Osteoblast (primary cell): Measurements from ENCODE around the gene CABLES1. TPM values are rescaled to one million over a fixed set of nuclear protein-coding genes. Genes with fewer than 3 reads are reported as not detected.
"Not testable (repeated sequence)": the region's sequence is repeated elsewhere in the genome, so short reads cannot be mapped to it uniquely, and the experiment has no call there.

Experiments used
- DNase-seq: peaks from one replicate; pipeline ENCODE4 v3.0.0; 2011; ENCODE audit warnings: low spot score, mixed read lengths; ENCODE audit not compliant: insufficient read length; ENCODE audit errors: missing footprints
- H2AFZ ChIP-seq: 2 replicates; pipeline ENCODE4 v1.6.0; 2011; ENCODE audit warnings: mild to moderate bottlenecking, low read length
- H3K27ac ChIP-seq: 2 replicates; pipeline ENCODE4 v1.5.1; 2011; ENCODE audit warnings: mild to moderate bottlenecking, low read depth, low read length, moderate library complexity
- H3K27me3 ChIP-seq: 2 replicates; pipeline ENCODE4 v1.6.0; 2012; ENCODE audit warnings: mild to moderate bottlenecking, control low read depth, inconsistent platforms, low read length, moderate library complexity; ENCODE audit not compliant: insufficient read depth
- H3K36me3 ChIP-seq: 2 replicates; pipeline ENCODE4 v1.5.1; 2011; ENCODE audit warnings: mild to moderate bottlenecking, low read length, control low read depth, moderate library complexity; ENCODE audit not compliant: insufficient read depth
- H3K4me1 ChIP-seq: 2 replicates; pipeline ENCODE4 v1.5.1; 2011; ENCODE audit warnings: mild to moderate bottlenecking, low read length, control low read depth, moderate library complexity; ENCODE audit not compliant: insufficient read depth
- H3K4me2 ChIP-seq: 2 replicates; pipeline ENCODE4 v1.6.0; 2011; ENCODE audit warnings: mild to moderate bottlenecking, low read length; ENCODE audit not compliant: insufficient read depth
- H3K4me3 ChIP-seq: fragments of 200-600 bp; sonication (generic); 3 replicates; pipeline ENCODE4 v1.5.1; 2012; ENCODE audit warnings: mild to moderate bottlenecking, low read length, inconsistent platforms; ENCODE audit not compliant: insufficient read depth
- H3K79me2 ChIP-seq: 2 replicates; pipeline ENCODE4 v1.6.0; 2012; ENCODE audit warnings: mild to moderate bottlenecking, low read length, control low read depth, inconsistent platforms; ENCODE audit not compliant: insufficient read depth
- H3K9me3 ChIP-seq: 2 replicates; pipeline ENCODE4 v1.5.1; 2011; ENCODE audit warnings: low read depth, low read length, control low read depth
- H4K20me1 ChIP-seq: 2 replicates; pipeline ENCODE4 v1.6.0; 2012; ENCODE audit warnings: mild to moderate bottlenecking, low read length, control low read depth; ENCODE audit not compliant: insufficient read depth
- total RNA-seq: library from RNA; depleted of rRNA; stranded (reverse); fragments of >200 nt; gene quantifications from 2 replicates; pipeline ENCODE4 v1.2.3, GENCODE V29; 2012
- TF ChIP-seq, protein P1 (sequence below): IDR thresholded peaks from 2 replicates; pipeline ENCODE4 v1.5.1; 2011; ENCODE audit warnings: mild to moderate bottlenecking, low read depth, low read length, moderate library complexity; ENCODE audit errors: extremely low read depth

The CABLES1 gene
- total RNA-seq, 1 donor = 13.0 TPM

GRCh38 chr18:23268641-23269040 lies 133.4 kb downstream of the CABLES1 start:
- Histone ChIP-seq H3K79me2 (no peaks in the 10 kb centered on the region), H3K4me1 (peaks cover 4% of the 10 kb centered on the region), H3K4me3 (no peak overlapping the region), H3K27ac (no peak overlapping the region), H2AFZ (no peak overlapping the region), H4K20me1 (no peaks in the 10 kb centered on the region), H3K27me3 (no peaks in the 10 kb centered on the region), H3K9me3 (peaks cover 3% of the 10 kb centered on the region), H3K4me2 (no peak overlapping the region), H3K36me3 (no peaks in the 10 kb centered on the region)
- TF ChIP-seq, protein P1, sequence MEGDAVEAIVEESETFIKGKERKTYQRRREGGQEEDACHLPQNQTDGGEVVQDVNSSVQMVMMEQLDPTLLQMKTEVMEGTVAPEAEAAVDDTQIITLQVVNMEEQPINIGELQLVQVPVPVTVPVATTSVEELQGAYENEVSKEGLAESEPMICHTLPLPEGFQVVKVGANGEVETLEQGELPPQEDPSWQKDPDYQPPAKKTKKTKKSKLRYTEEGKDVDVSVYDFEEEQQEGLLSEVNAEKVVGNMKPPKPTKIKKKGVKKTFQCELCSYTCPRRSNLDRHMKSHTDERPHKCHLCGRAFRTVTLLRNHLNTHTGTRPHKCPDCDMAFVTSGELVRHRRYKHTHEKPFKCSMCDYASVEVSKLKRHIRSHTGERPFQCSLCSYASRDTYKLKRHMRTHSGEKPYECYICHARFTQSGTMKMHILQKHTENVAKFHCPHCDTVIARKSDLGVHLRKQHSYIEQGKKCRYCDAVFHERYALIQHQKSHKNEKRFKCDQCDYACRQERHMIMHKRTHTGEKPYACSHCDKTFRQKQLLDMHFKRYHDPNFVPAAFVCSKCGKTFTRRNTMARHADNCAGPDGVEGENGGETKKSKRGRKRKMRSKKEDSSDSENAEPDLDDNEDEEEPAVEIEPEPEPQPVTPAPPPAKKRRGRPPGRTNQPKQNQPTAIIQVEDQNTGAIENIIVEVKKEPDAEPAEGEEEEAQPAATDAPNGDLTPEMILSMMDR = no peak
- DNase-seq = no peak

- not testable (repeated sequence) for H3K27me3 ChIP-seq, H3K4me3 ChIP-seq, H2AFZ ChIP-seq, H3K36me3 ChIP-seq, H3K79me2 ChIP-seq, H3K4me2 ChIP-seq, H3K27ac ChIP-seq, H3K4me1 ChIP-seq, H3K9me3 ChIP-seq, DNase-seq, H4K20me1 ChIP-seq
These were observed 133.8 kb downstream of the CABLES1 start for GRCh38 chr18:23269068-23269467.

DNA sequence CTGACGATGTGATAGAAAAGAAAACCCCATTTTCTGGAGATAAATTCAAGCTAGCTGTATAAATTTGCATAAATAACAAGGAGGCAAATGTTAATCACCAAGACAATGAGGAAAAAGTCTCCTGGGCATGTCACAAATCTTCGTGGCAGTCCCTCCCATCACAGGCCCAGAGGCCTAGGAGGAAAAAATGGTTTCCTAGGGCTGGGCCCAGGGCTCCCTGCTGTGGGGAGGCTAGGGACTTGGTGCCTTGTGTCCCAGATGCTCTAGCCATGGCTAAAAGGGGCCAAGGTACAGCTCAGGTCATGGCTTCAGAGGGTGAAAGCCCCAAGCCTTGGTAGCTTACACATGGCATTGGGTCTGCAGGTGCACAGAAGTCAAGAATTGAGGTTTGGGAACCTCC lies 134.6 kb downstream of the CABLES1 start:
- TF ChIP-seq, protein P1 = no peak
- Histone ChIP-seq H3K36me3 (no peaks in the 10 kb centered on the region), H3K27me3 (no peaks in the 10 kb centered on the region)

DNA sequence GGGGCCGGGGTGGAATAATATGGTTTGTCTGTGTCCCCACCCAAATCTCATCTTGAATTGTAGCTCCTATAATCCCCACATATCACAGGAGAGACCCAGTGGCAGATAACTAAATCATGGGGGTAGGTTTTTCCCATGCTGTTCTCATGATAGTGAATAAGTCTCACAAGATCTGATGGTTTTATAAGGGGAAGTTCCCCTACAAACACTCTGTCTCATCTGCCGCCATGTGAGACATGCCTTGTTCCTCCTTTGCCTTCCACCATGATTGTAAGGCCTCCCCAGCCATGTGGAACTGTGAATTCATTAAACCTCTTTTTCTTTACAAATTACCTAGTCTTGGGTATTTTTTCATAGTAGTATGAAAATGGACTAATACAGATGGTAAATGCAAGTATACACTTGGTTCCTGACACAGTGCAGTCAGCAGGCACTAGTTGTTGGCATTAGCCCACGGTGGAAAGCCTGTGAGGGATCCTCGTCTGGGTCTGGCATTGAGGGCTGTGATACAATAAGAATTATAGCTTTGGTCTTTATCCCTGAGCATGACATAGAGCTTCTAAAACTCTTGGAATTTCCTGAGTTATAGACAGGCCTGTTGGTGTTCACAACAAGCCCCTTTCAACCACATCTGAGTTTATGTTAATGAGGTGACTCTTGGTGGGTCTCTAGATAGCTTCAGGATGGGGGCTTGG lies 135.8 kb downstream of the CABLES1 start:
- Histone ChIP-seq H3K36me3 (no peaks in the 10 kb centered on the region), H3K9me3 (peaks cover 3% of the 10 kb centered on the region), H3K4me1 (peaks cover 4% of the 10 kb centered on the region), H3K27ac (no peak overlapping the region), H3K4me2 (no peak overlapping the region), H4K20me1 (no peaks in the 10 kb centered on the region), H2AFZ (no peak overlapping the region), H3K4me3 (no peak overlapping the region), H3K27me3 (no peaks in the 10 kb centered on the region), H3K79me2 (no peaks in the 10 kb centered on the region)
- no peak for DNase-seq
- TF ChIP-seq, protein P1 = no peak

More for the DNA sequence above, 134.6 kb downstream of the CABLES1 start:
- Histone ChIP-seq H2AFZ (no peak overlapping the region), H3K4me2 (no peak overlapping the region), H3K79me2 (no peaks in the 10 kb centered on the region), H3K4me1 (peaks cover 4% of the 10 kb centered on the region), H3K9me3 (peaks cover 3% of the 10 kb centered on the region), H3K27ac (no peak overlapping the region), H3K4me3 (no peak overlapping the region), H4K20me1 (no peaks in the 10 kb centered on the region)
- DNase-seq = no peak
